Middle frontal gyrus (tissue), 1 donor: ENCODE data around the gene AKAP6.
A peak's percentile ranks its signal among the peaks of the same experiment; 100 is the strongest.

ENCODE experiments used
- DNase-seq: peaks from one replicate; pipeline ENCODE4 v3.0.0-alpha.2; 2015; ENCODE audit warnings: low spot score; ENCODE audit errors: extremely low spot score

The AKAP6 gene

GRCh38 chr14:32330351-32331111 lies 1.4 kb downstream of the AKAP6 start:
- DNase-seq: no peak

GRCh38 chr14:32331206-32331605 lies 2.1 kb downstream of the AKAP6 start:
- DNase-seq: peak; percentile 12

GRCh38 chr14:32332415-32333316 lies 3.6 kb downstream of the AKAP6 start:
- no peak for DNase-seq

- no peak for DNase-seq
Observed at GRCh38 chr14:32336702-32337101, 7.6 kb downstream of the AKAP6 start.

- no peak for DNase-seq
Observed at GRCh38 chr14:32337759-32338158, 8.7 kb downstream of the AKAP6 start.

GRCh38 chr14:32339188-32339587 lies 10.1 kb downstream of the AKAP6 start:
- no peak for DNase-seq

GRCh38 chr14:32341947-32342846 lies 13.1 kb downstream of the AKAP6 start:
- no peak for DNase-seq

GRCh38 chr14:32342847-32343194 lies 13.7 kb downstream of the AKAP6 start:
- no peak for DNase-seq

- DNase-seq: no peak
Observed at GRCh38 chr14:32343926-32344430, 14.9 kb downstream of the AKAP6 start.

- no peak for DNase-seq
Observed at GRCh38 chr14:32345311-32345791, 16.3 kb downstream of the AKAP6 start.

GRCh38 chr14:32349322-32349721 lies 20.2 kb downstream of the AKAP6 start:
- DNase-seq: no peak

GRCh38 chr14:32350020-32350419 lies 20.9 kb downstream of the AKAP6 start:
- no peak for DNase-seq

- no peak for DNase-seq
Observed at GRCh38 chr14:32352631-32353030, 23.5 kb downstream of the AKAP6 start.

GRCh38 chr14:32354716-32355115 lies 25.6 kb downstream of the AKAP6 start:
- DNase-seq: no peak

- no peak for DNase-seq
Observed at GRCh38 chr14:32358781-32359180, 29.7 kb downstream of the AKAP6 start.

GRCh38 chr14:32361674-32362073 lies 32.6 kb downstream of the AKAP6 start:
- DNase-seq: no peak

GRCh38 chr14:32363761-32364160 lies 34.7 kb downstream of the AKAP6 start:
- no peak for DNase-seq

GRCh38 chr14:32364941-32365340 lies 35.8 kb downstream of the AKAP6 start:
- no peak for DNase-seq

GRCh38 chr14:32366256-32366879 lies 37.3 kb downstream of the AKAP6 start:
- DNase-seq: no peak

GRCh38 chr14:32366986-32367385 lies 37.9 kb downstream of the AKAP6 start:
- peak; percentile 36 for DNase-seq

GRCh38 chr14:32367516-32367915 lies 38.4 kb downstream of the AKAP6 start:
- no peak for DNase-seq
